ENCODE measurements around the gene XRN1. TPM values are rescaled to one million over a fixed set of nuclear protein-coding genes. Genes with fewer than 3 reads are reported as not detected.
"Not testable (repeated sequence)": the region's sequence is repeated elsewhere in the genome, so short reads cannot be mapped to it uniquely, and the experiment has no call there.

The XRN1 gene
- total and polyA plus RNA-seq, 4 donors: 6.3 to 71.8 (median 30.0) TPM

- Histone ChIP-seq H3K27me3 (ENCODE audit: control insufficient read depth in 1 of 2, insufficient read depth in 2 of 2, low read length in 1 of 2) (no peaks in the 10 kb centered on the region), H3K27ac (ENCODE audit: low read depth in 1 of 2, low read length in 2 of 2) (no peak overlapping the region), H3K4me3 (ENCODE audit: low read length in 2 of 2) (no peak overlapping the region), H3K9me3 (ENCODE audit: control insufficient read depth, low read length) (no peaks in the 10 kb centered on the region), H3K4me1 (ENCODE audit: control insufficient read depth in 1 of 2, insufficient read depth in 2 of 2, low read length in 2 of 2) (no peaks in the 10 kb centered on the region), H3K36me3 (ENCODE audit: control insufficient read depth in 1 of 2, insufficient read depth in 2 of 2, low read length in 1 of 2) (peaks cover 0 to 5% of the 10 kb centered on the region in 2 donors)
- ATAC-seq (ENCODE audit: low FRiP score) (no peak), DNase-seq (no peak)
- intact Hi-C loops (cut with DNase I): no loop called here
- 95 to 98% methylated on average over 2 of the region's 2 CpGs for WGBS, 2 donors
These were observed 115.4 kb downstream of the XRN1 start for GRCh38 chr3:142332390-142332789.

DNA sequence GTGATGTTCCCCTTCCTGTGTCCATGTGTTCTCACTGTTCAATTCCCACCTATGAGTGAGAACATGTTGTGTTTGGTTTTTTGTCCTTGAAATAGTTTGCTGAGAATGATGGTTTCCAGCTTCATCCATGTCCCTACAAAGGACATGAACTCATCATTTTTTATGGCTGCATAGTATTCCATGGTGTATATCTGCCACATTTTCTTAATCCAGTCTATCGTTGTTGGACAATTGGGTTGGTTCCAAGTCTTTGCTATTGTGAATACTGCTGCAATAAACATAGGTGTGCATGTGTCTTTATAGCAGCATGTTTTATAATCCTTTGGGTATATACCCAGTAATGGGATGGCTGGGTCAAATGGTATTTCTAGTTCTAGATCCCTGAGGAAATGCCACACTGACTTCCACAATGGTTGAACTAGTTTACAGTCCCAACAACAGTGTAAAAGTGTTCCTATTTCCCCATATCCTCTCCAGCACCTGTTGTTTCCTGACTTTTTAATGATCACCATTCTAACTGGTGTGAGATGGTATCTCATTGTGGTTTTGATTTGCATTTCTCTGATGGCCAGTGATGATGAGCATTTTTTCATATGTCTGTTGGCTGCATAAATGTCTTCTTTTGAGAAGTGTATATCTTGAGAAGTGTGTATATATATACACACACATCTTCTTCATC is 123.4 kb downstream of the XRN1 start:
- H3K9me3 ChIP-seq (ENCODE audit: control insufficient read depth, low read length); ATAC-seq (ENCODE audit: low FRiP score); intact Hi-C loops (cut with DNase I); H3K4me3 ChIP-seq (ENCODE audit: low read length in 2 of 2); H3K27ac ChIP-seq (ENCODE audit: low read depth in 1 of 2, low read length in 2 of 2); H3K36me3 ChIP-seq (ENCODE audit: control insufficient read depth in 1 of 2, insufficient read depth in 2 of 2, low read length in 1 of 2); H3K4me1 ChIP-seq (ENCODE audit: control insufficient read depth in 1 of 2, insufficient read depth in 2 of 2, low read length in 2 of 2); DNase-seq; H3K27me3 ChIP-seq (ENCODE audit: control insufficient read depth in 1 of 2, insufficient read depth in 2 of 2, low read length in 1 of 2): not testable (repeated sequence)
- 95 to 100% methylated on average over 1 of the region's 1 CpG for WGBS, 2 donors

DNA sequence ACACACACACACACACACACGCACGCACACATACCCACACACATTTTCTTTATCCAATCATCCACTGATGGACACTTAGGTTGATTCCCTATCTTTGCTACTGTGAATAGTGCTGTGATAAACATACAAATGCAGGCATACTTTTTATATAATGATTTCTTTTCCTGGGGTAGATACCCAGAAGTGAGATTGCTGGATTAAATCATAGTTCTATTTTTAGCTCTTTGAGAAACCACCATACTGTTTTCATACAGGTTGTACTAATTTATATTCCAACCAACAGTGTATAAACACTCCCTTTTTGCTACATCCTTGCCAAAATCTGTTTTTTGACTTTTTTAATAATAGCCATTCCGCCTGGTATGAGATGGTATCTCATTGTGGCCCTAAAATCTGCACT is 127.9 kb downstream of the XRN1 start:
- 97 to 98% methylated on average over 3 of the region's 3 CpGs for WGBS, 2 donors
- intact Hi-C loops (cut with DNase I): no loop called here
- no peak overlapping the region for H3K4me3 ChIP-seq (ENCODE audit: low read length in 2 of 2)

GRCh38 chr3:142319094-142319493 is 128.7 kb downstream of the XRN1 start:
- Histone ChIP-seq H3K4me3 (ENCODE audit: low read length in 2 of 2) (no peak overlapping the region), H3K4me1 (ENCODE audit: control insufficient read depth in 1 of 2, insufficient read depth in 2 of 2, low read length in 2 of 2) (no peaks in the 10 kb centered on the region), H3K9me3 (ENCODE audit: control insufficient read depth, low read length) (no peaks in the 10 kb centered on the region), H3K36me3 (ENCODE audit: control insufficient read depth in 1 of 2, insufficient read depth in 2 of 2, low read length in 1 of 2) (peaks cover 0 to 10% of the 10 kb centered on the region in 2 donors), H3K27ac (ENCODE audit: low read depth in 1 of 2, low read length in 2 of 2) (no peak overlapping the region), H3K27me3 (ENCODE audit: control insufficient read depth in 1 of 2, insufficient read depth in 2 of 2, low read length in 1 of 2) (no peaks in the 10 kb centered on the region)
- ATAC-seq (ENCODE audit: low FRiP score) (no peak), DNase-seq (no peak)
- 70 to 71% methylated on average over 1 of the region's 1 CpG for WGBS, 2 donors
- intact Hi-C loops (cut with DNase I): no loop called here

More for the DNA sequence above, 127.9 kb downstream of the XRN1 start:
- no peak overlapping the region for H3K27ac ChIP-seq (ENCODE audit: low read depth in 1 of 2, low read length in 2 of 2)
- no peaks in the 10 kb centered on the region for H3K27me3 ChIP-seq (ENCODE audit: control insufficient read depth in 1 of 2, insufficient read depth in 2 of 2, low read length in 1 of 2)
- DNase-seq: no peak
- H3K36me3 ChIP-seq (ENCODE audit: control insufficient read depth in 1 of 2, insufficient read depth in 2 of 2, low read length in 1 of 2): peaks cover 0 to 10% of the 10 kb centered on the region in 2 donors
- no peaks in the 10 kb centered on the region for H3K4me1 ChIP-seq (ENCODE audit: control insufficient read depth in 1 of 2, insufficient read depth in 2 of 2, low read length in 2 of 2)
- ATAC-seq (ENCODE audit: low FRiP score): no peak
- H3K9me3 ChIP-seq (ENCODE audit: control insufficient read depth, low read length): no peaks in the 10 kb centered on the region

DNA sequence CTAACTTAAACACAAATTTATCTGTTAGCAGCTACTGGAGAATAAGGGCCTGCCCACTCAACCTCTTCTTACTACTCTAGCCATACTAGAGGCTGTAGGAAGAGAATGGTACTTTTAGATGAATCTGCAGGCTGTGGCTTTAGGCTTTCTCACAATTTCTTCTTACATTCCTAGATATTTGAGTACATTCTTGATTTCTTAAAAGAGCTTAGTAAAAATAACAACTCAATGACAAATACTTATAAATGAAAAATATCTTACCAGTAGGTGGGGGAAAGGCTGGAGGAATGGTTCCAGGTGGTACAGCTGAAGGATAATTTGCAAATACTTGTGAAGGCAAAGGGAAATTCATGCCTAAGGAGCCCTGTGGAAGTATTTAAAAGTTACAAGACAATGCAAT is 129.5 kb downstream of the XRN1 start:
- no peaks in the 10 kb centered on the region for H3K9me3 ChIP-seq (ENCODE audit: control insufficient read depth, low read length)
- no peak overlapping the region for H3K4me3 ChIP-seq (ENCODE audit: low read length in 2 of 2)
- peaks cover 0 to 10% of the 10 kb centered on the region in 2 donors for H3K36me3 ChIP-seq (ENCODE audit: control insufficient read depth in 1 of 2, insufficient read depth in 2 of 2, low read length in 1 of 2)
- ATAC-seq (ENCODE audit: low FRiP score): no peak
- no peak overlapping the region for H3K27ac ChIP-seq (ENCODE audit: low read depth in 1 of 2, low read length in 2 of 2)
- intact Hi-C loops (cut with DNase I): no loop called here
- no peaks in the 10 kb centered on the region for H3K27me3 ChIP-seq (ENCODE audit: control insufficient read depth in 1 of 2, insufficient read depth in 2 of 2, low read length in 1 of 2)
- no peaks in the 10 kb centered on the region for H3K4me1 ChIP-seq (ENCODE audit: control insufficient read depth in 1 of 2, insufficient read depth in 2 of 2, low read length in 2 of 2)
- no peak for DNase-seq

GRCh38 chr3:142315978-142316388 is 131.9 kb downstream of the XRN1 start:
- DNase-seq; H3K27ac ChIP-seq (ENCODE audit: low read depth in 1 of 2, low read length in 2 of 2); H3K9me3 ChIP-seq (ENCODE audit: control insufficient read depth, low read length); ATAC-seq (ENCODE audit: low FRiP score); H3K4me3 ChIP-seq (ENCODE audit: low read length in 2 of 2); intact Hi-C loops (cut with DNase I); H3K4me1 ChIP-seq (ENCODE audit: control insufficient read depth in 1 of 2, insufficient read depth in 2 of 2, low read length in 2 of 2); H3K27me3 ChIP-seq (ENCODE audit: control insufficient read depth in 1 of 2, insufficient read depth in 2 of 2, low read length in 1 of 2): not testable (repeated sequence)
- 96 to 97% methylated on average over 2 of the region's 2 CpGs for WGBS, 2 donors
- H3K36me3 ChIP-seq (ENCODE audit: control insufficient read depth in 1 of 2, insufficient read depth in 2 of 2, low read length in 1 of 2): peaks cover 4 to 10% of the 10 kb centered on the region in 2 donors

DNA sequence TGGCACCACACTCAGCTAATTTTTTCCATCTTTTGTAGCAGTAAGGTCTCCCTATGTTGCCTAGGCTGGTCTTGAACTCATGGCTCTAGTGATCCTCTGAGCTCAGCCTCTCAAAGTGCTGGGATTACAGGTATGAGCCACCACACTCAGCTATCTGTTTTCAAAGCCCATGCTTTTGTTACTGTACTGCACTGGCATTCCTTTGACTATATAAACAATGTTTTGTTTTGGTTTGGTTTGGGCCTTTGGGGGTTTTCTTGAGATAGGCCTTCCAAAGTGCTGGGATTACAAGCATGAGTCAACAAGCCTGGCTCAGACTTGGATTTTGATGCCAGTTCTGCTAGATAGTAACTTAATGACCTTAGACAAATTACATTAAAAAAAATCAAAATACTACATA is 132.8 kb downstream of the XRN1 start:
- Histone ChIP-seq H3K9me3 (ENCODE audit: control insufficient read depth, low read length) (no peaks in the 10 kb centered on the region), H3K4me1 (ENCODE audit: control insufficient read depth in 1 of 2, insufficient read depth in 2 of 2, low read length in 2 of 2) (no peaks in the 10 kb centered on the region), H3K4me3 (ENCODE audit: low read length in 2 of 2) (no peak overlapping the region), H3K27ac (ENCODE audit: low read depth in 1 of 2, low read length in 2 of 2) (no peak overlapping the region), H3K36me3 (ENCODE audit: control insufficient read depth in 1 of 2, insufficient read depth in 2 of 2, low read length in 1 of 2) (peaks cover 4 to 10% of the 10 kb centered on the region in 2 donors), H3K27me3 (ENCODE audit: control insufficient read depth in 1 of 2, insufficient read depth in 2 of 2, low read length in 1 of 2) (no peaks in the 10 kb centered on the region)
- intact Hi-C loops (cut with DNase I): no loop called here
- DNase-seq (no peak), ATAC-seq (ENCODE audit: low FRiP score) (no peak)

- no peak for DNase-seq
- Histone ChIP-seq H3K27me3 (ENCODE audit: control insufficient read depth in 1 of 2, insufficient read depth in 2 of 2, low read length in 1 of 2) (no peaks in the 10 kb centered on the region), H3K4me3 (ENCODE audit: low read length in 2 of 2) (no peak overlapping the region), H3K36me3 (ENCODE audit: control insufficient read depth in 1 of 2, insufficient read depth in 2 of 2, low read length in 1 of 2) (peaks cover 0 to 4% of the 10 kb centered on the region in 2 donors), H3K27ac (ENCODE audit: low read depth in 1 of 2, low read length in 2 of 2) (no peak overlapping the region), H3K4me1 (ENCODE audit: control insufficient read depth in 1 of 2, insufficient read depth in 2 of 2, low read length in 2 of 2) (no peaks in the 10 kb centered on the region), H3K9me3 (ENCODE audit: control insufficient read depth, low read length) (no peaks in the 10 kb centered on the region)
- WGBS, 2 donors: 89 to 98% methylated on average over 1 of the region's 1 CpG
- ATAC-seq (ENCODE audit: low FRiP score): no peak
- intact Hi-C loops (cut with DNase I): no loop called here
These were observed 137.4 kb downstream of the XRN1 start for GRCh38 chr3:142310439-142310838.

- intact Hi-C loops (cut with DNase I); H3K27ac ChIP-seq (ENCODE audit: low read depth in 1 of 2, low read length in 2 of 2); H3K36me3 ChIP-seq (ENCODE audit: control insufficient read depth in 1 of 2, insufficient read depth in 2 of 2, low read length in 1 of 2); H3K4me3 ChIP-seq (ENCODE audit: low read length in 2 of 2); ATAC-seq (ENCODE audit: low FRiP score); H3K9me3 ChIP-seq (ENCODE audit: control insufficient read depth, low read length); H3K4me1 ChIP-seq (ENCODE audit: control insufficient read depth in 1 of 2, insufficient read depth in 2 of 2, low read length in 2 of 2); H3K27me3 ChIP-seq (ENCODE audit: control insufficient read depth in 1 of 2, insufficient read depth in 2 of 2, low read length in 1 of 2); DNase-seq: not testable (repeated sequence)
- 97 to 99% methylated on average over 3 of the region's 3 CpGs for WGBS, 2 donors
These were observed 145.0 kb downstream of the XRN1 start for GRCh38 chr3:142302847-142303246.

Measured in aorta (tissue), 5 donors.